WTC11 (cell line): ENCODE data around the gene RXFP3.

Experiments
- ATF3 ChIP-seq: sonication (generic); formaldehyde crosslinking; conservative IDR thresholded peaks from 2 replicates; pipeline ENCODE4 v1.8.1; 2022; ENCODE audit warnings: mild to moderate bottlenecking, missing genetic modification reagents
- CTCF ChIP-seq: fragments of 200-600 bp; IDR thresholded peaks from 2 replicates; pipeline ENCODE4 v1.8.0; 2022; ENCODE audit warnings: antibody characterized with exemption
- ELF4 ChIP-seq: sonication (generic); formaldehyde crosslinking; IDR thresholded peaks from 2 replicates; pipeline ENCODE4 v1.8.1; 2022; ENCODE audit warnings: low read depth, mild to moderate bottlenecking, moderate library complexity, missing genetic modification reagents
- IRF2 ChIP-seq: sonication (generic); formaldehyde crosslinking; IDR thresholded peaks from 2 replicates; pipeline ENCODE4 v1.8.0; 2022; ENCODE audit warnings: low read depth, missing genetic modification reagents, borderline replicate concordance
- MXD4 ChIP-seq: fragments of 250-450 bp; sonication (Bioruptor Pico); IDR thresholded peaks from 2 replicates; pipeline ENCODE4 v1.8.0; 2021; ENCODE audit warnings: mild to moderate bottlenecking, moderate library complexity, borderline replicate concordance
- NR3C1 ChIP-seq: sonication (generic); formaldehyde crosslinking; conservative IDR thresholded peaks from 2 replicates; pipeline ENCODE4 v1.8.1; 2023; ENCODE audit warnings: low read depth, mild to moderate bottlenecking, missing genetic modification reagents
- SMAD3 ChIP-seq: sonication (generic); formaldehyde crosslinking; IDR thresholded peaks from 2 replicates; pipeline ENCODE4 v1.8.0; 2022; ENCODE audit warnings: missing genetic modification reagents, mild to moderate bottlenecking, borderline replicate concordance
- SOX15 ChIP-seq: fragments of 250-450 bp; sonication (Bioruptor Pico); IDR thresholded peaks from 2 replicates; pipeline ENCODE4 v1.9.0; 2021; ENCODE audit warnings: mild to moderate bottlenecking
- ZBTB43 ChIP-seq: sonication (generic); formaldehyde crosslinking; IDR thresholded peaks from 2 replicates; pipeline ENCODE4 v1.8.1; 2023; ENCODE audit warnings: mild to moderate bottlenecking, missing genetic modification reagents
- ZNF416 ChIP-seq: fragments of 250-450 bp; sonication (Bioruptor Pico); IDR thresholded peaks from 2 replicates; pipeline ENCODE4 v1.9.0; 2021; ENCODE audit warnings: mild to moderate bottlenecking, inconsistent platforms
- TF ChIP-seq, protein P1 (sequence below): sonication (generic); formaldehyde crosslinking; IDR thresholded peaks from 2 replicates; pipeline ENCODE4 v1.8.1; 2022; ENCODE audit warnings: mild to moderate bottlenecking, moderate library complexity, missing genetic modification reagents
- TF ChIP-seq, protein P2 (sequence below): sonication (generic); formaldehyde crosslinking; IDR thresholded peaks from 2 replicates; pipeline ENCODE4 v1.8.0; 2022; ENCODE audit warnings: mild to moderate bottlenecking, missing genetic modification reagents
- TF ChIP-seq, protein P3 (sequence below): sonication (generic); formaldehyde crosslinking; IDR thresholded peaks from 2 replicates; pipeline ENCODE4 v1.8.1; 2023; ENCODE audit warnings: mild to moderate bottlenecking, missing genetic modification reagents, moderate library complexity

DNA sequence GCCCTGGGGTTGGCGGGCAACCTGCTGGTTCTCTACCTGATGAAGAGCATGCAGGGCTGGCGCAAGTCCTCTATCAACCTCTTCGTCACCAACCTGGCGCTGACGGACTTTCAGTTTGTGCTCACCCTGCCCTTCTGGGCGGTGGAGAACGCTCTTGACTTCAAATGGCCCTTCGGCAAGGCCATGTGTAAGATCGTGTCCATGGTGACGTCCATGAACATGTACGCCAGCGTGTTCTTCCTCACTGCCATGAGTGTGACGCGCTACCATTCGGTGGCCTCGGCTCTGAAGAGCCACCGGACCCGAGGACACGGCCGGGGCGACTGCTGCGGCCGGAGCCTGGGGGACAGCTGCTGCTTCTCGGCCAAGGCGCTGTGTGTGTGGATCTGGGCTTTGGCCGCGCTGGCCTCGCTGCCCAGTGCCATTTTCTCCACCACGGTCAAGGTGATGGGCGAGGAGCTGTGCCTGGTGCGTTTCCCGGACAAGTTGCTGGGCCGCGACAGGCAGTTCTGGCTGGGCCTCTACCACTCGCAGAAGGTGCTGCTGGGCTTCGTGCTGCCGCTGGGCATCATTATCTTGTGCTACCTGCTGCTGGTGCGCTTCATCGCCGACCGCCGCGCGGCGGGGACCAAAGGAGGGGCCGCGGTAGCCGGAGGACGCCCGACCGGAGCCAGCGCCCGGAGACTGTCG is 976 bp downstream of the RXFP3 start:
- TF ChIP-seq, protein P1, sequence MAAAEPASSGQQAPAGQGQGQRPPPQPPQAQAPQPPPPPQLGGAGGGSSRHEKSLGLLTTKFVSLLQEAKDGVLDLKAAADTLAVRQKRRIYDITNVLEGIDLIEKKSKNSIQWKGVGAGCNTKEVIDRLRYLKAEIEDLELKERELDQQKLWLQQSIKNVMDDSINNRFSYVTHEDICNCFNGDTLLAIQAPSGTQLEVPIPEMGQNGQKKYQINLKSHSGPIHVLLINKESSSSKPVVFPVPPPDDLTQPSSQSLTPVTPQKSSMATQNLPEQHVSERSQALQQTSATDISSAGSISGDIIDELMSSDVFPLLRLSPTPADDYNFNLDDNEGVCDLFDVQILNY = no peak
- TF ChIP-seq CTCF = no peak
- TF ChIP-seq ZNF416 (CRISPR knock-in tag) = no peak
- no peak for TF ChIP-seq NR3C1 (CRISPR knock-in tag)
- TF ChIP-seq IRF2 (CRISPR knock-in tag) = no peak
- no peak for TF ChIP-seq SMAD3 (CRISPR knock-in tag)
- no peak for TF ChIP-seq ATF3 (CRISPR knock-in tag)
- no peak for TF ChIP-seq ZBTB43 (CRISPR knock-in tag)
- TF ChIP-seq, protein P2, sequence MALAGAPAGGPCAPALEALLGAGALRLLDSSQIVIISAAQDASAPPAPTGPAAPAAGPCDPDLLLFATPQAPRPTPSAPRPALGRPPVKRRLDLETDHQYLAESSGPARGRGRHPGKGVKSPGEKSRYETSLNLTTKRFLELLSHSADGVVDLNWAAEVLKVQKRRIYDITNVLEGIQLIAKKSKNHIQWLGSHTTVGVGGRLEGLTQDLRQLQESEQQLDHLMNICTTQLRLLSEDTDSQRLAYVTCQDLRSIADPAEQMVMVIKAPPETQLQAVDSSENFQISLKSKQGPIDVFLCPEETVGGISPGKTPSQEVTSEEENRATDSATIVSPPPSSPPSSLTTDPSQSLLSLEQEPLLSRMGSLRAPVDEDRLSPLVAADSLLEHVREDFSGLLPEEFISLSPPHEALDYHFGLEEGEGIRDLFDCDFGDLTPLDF (CRISPR knock-in tag) = no peak
- TF ChIP-seq ELF4 (CRISPR knock-in tag) = no peak
- no peak for TF ChIP-seq MXD4 (CRISPR knock-in tag)
- TF ChIP-seq SOX15 (CRISPR knock-in tag) = no peak
- TF ChIP-seq, protein P3, sequence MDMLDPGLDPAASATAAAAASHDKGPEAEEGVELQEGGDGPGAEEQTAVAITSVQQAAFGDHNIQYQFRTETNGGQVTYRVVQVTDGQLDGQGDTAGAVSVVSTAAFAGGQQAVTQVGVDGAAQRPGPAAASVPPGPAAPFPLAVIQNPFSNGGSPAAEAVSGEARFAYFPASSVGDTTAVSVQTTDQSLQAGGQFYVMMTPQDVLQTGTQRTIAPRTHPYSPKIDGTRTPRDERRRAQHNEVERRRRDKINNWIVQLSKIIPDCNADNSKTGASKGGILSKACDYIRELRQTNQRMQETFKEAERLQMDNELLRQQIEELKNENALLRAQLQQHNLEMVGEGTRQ (CRISPR knock-in tag) = no peak
